NCI-H1092 (cell line): ENCODE measurements around the gene ERC1.

ENCODE experiments used
- DNase-seq: peaks from one replicate; lab custom pipeline; 2025; lab: John Stamatoyannopoulos, UW

ERC1 gene

DNA sequence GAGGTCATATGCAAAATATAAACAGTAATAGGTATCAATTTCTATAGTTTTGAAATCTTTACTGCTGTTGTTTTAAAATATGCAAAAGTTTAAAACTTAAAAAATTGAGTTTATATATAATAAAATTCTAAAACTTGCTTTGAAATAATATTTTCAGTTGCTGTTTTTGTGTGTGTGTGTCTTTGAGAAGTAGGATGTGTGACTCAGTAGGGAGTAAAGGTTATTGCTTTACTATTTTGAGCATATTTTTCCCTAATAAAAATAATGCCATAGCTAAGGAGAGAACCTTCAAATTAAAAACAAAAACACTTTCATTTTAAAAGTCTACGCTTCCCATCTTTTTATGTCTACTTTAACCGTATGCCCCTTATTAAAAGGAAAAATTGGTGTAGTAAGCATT is 365.3 kb downstream of the ERC1 start:
- no peak for DNase-seq

DNA sequence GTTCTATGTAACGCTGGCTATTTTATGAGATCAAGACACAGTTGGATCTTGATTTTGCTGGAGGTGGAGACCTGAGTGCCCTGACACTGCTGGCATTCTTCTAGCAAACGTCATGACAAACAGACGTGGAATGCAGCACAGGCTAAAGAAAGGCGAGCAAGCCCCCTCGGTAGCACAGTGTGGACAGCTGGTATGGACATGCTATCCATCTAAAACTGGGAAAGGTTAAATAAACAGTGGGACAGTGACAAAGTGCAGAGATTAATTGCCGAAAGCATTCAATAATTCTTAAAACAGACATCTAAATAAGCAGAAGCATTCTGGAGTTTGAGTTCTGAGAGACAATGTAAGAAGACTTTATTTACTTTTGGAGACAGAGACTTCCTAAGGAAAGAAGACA is 366.1 kb downstream of the ERC1 start:
- DNase-seq, result no peak

- DNase-seq, result no peak
Observed at GRCh38 chr12:1357711-1358110, 366.7 kb downstream of the ERC1 start.

DNA sequence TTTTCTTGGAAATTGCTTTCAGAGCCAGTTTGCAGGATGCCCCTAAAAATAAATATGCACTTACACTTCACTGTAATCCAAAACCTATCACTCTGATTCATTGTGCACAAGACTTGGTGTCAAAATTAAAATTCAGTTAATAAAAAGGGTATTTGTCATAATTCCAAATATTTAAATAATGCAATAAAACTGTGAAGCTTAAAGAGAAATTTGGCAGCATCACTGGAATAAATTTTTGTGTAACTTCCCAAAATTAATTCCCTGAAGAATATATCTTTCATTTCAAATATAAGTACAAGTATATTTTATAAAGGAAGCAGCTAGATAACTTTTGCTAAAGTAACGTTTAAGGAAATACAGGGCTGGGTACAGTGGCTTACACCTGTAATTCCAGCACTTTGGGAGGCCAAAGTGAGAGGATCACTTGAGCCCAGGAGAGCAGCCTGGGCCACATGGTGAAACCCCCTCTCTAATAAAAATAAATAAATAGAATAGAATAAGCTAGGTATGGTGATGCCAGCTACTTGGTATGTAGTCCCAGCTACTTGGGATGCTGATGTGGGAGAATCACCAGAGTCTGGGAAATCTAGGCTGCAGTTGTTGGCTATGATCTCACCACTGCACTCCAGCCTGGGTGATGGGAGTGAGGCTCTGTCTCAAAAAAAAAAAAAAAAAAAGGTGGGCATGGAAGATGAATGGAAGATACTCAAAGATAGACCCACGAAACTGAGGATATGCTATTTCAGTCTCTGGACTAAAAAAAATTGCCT is 369.6 kb downstream of the ERC1 start:
- no peak for DNase-seq

DNA sequence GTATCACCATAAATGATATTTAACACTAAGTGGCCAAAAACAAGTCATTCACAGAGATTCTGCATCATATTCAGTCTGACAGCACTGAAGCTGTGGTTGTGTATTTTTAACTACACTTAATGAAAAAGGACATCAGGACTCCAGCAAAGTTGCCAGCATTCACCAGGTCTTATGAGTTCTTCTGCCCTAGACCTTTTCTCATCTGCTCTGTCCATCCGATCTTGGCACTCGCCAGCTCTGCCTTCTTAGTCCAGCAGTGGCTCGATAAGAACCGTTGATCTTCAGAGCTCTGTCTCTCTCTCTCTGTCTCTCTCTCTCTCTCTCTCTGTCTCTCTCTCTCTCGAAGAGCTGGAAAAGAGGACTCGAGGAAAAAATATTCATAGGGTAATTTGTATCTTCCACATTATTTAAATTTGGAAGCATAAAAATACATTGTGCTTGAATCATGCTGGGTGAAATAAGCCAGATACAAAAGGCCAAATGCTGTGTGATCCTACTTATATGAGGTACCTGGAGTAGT is 371.2 kb downstream of the ERC1 start:
- DNase-seq, result no peak

DNA sequence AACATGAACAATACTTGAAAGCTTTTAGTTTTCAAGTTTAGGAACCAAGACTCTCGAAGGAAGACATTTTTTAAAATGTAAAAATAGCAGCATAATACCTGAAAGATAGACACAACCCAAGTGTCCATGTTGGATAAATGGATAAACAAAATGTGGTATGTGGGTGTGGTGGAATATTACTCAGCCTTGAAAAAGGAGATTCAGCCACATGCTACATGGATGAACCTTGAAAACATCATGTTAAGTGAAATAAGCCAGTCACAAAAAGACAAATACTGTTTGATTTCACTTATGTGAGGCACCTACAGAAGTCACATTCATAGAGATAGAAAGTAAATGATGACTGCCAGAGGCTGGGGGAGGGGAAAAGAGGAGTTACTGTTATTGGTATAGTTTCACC is 374.7 kb downstream of the ERC1 start:
- DNase-seq, result no peak

DNA sequence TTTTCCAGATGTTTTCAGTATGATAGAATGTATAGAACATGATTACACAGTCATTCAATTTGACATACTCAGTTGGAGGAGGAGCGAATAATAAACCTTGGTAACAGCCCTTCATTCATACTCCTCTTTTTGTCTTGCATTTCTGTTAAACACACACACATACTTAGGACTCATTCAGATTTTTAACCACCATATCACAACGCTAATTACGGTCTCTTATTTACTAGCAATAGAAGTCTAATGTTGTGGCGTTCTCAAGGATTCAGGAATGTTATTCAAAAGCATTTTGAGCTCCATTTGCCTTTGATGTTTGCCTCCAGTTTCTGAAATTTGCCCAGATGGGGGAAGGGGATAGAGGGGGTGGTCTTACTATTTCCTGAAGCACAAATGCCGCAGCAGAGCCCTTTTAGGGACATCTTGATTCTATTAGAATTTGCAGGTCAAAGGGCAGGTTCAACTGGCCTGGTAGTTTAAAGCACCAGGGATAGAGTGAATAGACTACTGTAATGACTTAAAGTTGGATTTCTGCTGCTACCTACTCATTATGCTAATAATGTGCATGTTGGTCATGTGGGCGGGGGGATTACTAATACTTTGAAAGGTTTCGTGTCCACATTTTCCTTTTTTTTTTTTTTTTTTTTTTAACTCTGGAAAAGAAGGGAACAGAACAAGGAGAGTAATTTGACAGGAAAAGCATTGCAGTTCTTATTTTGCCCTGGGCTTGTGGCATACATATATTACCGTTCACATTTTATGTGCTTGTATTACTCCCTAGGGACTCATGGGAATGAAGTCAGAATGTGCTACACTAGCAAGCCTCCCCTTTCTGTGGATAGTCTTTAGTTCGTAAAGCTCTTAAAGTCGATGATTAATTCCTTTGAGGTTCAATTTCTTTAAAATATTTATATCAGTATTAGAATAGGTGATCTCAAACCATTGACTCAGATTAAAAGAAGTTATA is 376.6 kb downstream of the ERC1 start:
- DNase-seq, result no peak

GRCh38 chr12:1369460-1369859 is 378.4 kb downstream of the ERC1 start:
- no peak for DNase-seq

GRCh38 chr12:1369938-1370500 is 379.0 kb downstream of the ERC1 start:
- DNase-seq, result no peak

DNA sequence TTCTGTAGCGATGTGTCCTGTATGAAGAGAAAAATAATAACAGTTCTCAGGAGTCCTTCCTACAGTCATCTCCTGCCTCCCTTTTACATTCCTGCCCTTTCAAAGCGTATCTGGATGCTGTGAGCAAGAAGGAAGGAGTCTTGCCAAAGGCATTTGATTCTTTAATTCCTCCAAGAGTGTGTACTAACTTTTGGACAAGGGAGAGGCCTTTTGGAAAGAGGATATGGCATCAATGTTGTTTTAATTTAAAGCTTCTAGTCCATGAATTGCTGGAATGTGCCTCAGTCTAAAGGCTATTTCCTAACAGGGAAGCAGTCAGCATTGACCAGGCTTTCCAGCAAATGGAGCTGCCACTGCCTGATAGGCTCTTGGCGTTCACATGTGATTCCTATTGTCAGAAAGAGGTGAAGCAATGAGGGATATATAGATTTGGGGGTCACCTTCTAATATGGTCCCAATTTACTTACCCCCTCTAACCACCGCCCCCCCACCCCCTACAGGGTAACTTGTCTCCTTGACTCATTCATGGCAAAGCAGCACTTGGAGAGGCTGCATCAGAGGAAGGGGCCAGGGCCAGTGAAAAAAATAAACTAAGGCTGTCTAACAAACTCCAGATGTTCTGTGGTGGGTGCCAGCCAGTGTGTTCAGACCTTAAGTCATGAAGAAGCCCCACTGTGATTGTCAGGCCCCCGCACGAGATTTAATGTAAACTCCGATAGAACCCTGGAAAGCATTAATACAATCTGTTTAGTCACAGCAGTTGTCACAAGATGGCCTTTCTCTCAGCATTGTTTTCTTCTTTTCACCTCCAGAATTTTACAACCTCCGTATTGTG is 383.1 kb downstream of the ERC1 start:
- DNase-seq, result no peak

GRCh38 chr12:1375323-1375722 is 384.3 kb downstream of the ERC1 start:
- no peak for DNase-seq

DNA sequence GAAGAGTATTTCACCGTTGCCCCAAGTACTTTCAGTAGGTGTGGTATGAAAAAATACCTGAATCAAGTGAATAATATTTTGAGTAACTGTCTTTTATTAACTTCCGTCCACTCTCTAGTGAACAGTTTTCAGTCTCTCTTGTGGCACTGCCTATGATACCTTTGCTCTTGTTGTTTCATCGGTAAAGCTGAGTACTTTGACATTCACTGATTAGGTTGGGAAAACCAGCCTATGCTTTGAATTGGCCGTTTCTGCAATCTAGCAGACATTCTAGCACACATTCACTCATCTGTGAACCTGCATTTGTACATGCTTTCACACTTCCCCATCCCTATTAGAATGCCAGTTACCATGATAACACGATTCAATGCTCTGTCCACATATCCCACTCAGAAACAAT is 386.1 kb downstream of the ERC1 start:
- DNase-seq, result no peak

GRCh38 chr12:1377681-1378080 is 386.7 kb downstream of the ERC1 start:
- DNase-seq, result no peak

GRCh38 chr12:1380171-1380851 is 389.3 kb downstream of the ERC1 start:
- DNase-seq, result no peak

GRCh38 chr12:1382151-1382550 is 391.1 kb downstream of the ERC1 start:
- DNase-seq, result no peak

DNA sequence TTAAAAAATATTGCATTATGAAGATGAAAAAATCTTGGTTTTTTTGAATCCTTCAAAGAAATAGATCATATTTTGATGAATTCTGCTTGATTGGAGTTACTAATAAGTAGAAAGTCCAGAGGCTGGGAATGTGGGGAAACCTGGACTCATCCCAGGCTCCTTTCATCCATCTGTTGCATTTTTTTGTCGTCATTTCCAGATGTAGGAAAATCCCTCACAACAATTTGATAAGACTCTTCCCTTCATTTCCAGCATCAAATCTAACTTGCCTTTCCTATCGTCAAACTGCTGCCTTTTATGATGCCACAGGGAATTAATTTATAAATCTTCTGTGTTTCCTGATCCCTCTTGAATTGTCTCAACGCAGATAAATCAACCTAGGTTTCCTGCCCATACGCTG is 391.8 kb downstream of the ERC1 start:
- no peak for DNase-seq

DNA sequence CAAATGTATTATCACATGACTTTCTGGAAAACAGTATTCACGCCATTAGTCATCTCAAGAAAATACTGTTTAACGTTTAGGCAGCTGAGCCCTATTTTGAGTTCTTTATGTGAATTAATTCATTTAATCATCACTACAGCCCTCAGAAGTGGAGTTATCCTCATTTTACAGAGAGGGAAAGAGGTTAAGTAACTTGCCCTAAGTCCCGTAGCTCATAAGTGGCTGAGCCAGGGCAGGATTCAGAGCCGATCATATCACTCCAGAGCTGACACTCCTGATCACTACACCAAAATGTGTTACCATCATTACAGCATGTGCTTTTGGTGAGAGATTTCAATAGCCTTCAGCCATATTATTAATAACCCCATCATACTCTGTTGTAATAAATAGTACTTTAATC is 392.7 kb downstream of the ERC1 start:
- no peak for DNase-seq

GRCh38 chr12:1384910-1385309 is 393.9 kb downstream of the ERC1 start:
- no peak for DNase-seq

DNA sequence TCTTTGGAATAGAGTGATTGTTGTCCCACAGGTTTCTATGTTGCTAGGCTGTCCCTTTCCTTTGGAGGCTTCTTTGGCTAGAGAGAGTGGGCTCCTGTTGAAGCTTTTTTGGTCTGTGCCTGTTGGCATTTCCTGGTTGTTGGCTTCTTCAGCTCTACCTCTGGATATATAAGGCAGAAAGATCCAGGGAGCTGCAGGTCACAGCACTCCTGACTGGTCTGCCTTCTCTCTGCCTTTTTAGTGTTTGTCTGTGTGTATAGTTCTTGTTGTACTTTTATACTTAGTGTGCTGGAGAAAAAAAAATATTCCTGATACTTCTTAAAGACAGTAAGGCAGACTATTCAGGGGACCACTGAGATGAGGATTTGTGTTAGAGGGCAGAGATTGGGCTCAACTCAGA is 400.7 kb downstream of the ERC1 start:
- no peak for DNase-seq

GRCh38 chr12:1395421-1395955 is 404.5 kb downstream of the ERC1 start:
- no peak for DNase-seq

DNA sequence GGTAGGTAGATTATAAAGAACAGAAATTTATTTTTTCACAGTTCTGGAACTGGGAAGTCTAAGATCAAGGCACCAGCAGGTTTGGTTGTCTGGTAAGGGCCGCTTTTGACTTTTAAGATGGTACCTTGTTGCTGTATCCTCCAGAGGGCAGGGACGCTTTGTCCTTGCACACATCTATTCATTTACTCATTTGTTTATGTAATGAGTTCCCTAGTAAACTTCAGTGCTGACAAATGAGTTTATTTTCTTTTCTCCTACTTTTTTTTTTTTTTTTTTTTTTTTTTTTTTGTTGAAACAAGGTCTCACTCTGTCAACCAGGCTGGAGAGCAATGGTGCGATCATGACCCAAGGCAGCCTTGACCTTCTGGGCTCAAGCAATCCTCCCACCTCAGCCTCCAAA is 407.6 kb downstream of the ERC1 start:
- no peak for DNase-seq
